Measurements from ENCODE around the gene UBALD1.
A peak's percentile ranks its signal among the peaks of the same experiment; 100 is the strongest.
"Not testable (repeated sequence)": the region's sequence is repeated elsewhere in the genome, so short reads cannot be mapped to it uniquely, and the experiment has no call there.

Gene UBALD1

GRCh38 chr16:4614571-4615383 is at the start of gene UBALD1:
TSS of gene UBALD1 (minus strand) at chr16:4614888. CDS start at chr16:4614797, 91 bp downstream.
- DNase-seq, result peak; percentile 87

GRCh38 chr16:4663777-4664465 is 49.2 kb upstream of the UBALD1 start:
- DNase-seq, result no peak

- DNase-seq, result no peak
These were observed 48.7 kb upstream of the UBALD1 start for GRCh38 chr16:4663465-4663776.

GRCh38 chr16:4661661-4662060 is 47.0 kb upstream of the UBALD1 start:
- no peak for DNase-seq

- no peak for DNase-seq
These were observed 45.8 kb upstream of the UBALD1 start for GRCh38 chr16:4660454-4661007.

GRCh38 chr16:4659363-4660353 is 45.0 kb upstream of the UBALD1 start:
- DNase-seq, result no peak

- DNase-seq, result no peak
These were observed 42.3 kb upstream of the UBALD1 start for GRCh38 chr16:4656695-4657686.

GRCh38 chr16:4656221-4656620 is 41.5 kb upstream of the UBALD1 start:
- DNase-seq, result no peak

- DNase-seq, result no peak
These were observed 41.1 kb upstream of the UBALD1 start for GRCh38 chr16:4655801-4656200.

- no peak for DNase-seq
These were observed 40.4 kb upstream of the UBALD1 start for GRCh38 chr16:4654964-4655590.

- DNase-seq, result no peak
These were observed 39.6 kb upstream of the UBALD1 start for GRCh38 chr16:4654011-4654963.

- DNase-seq, result no peak
These were observed 37.9 kb upstream of the UBALD1 start for GRCh38 chr16:4652561-4652960.

- DNase-seq, result no peak
These were observed 37.1 kb upstream of the UBALD1 start for GRCh38 chr16:4651827-4652226.

GRCh38 chr16:4650443-4651074 is 35.9 kb upstream of the UBALD1 start:
- DNase-seq, result not testable (repeated sequence)

GRCh38 chr16:4649744-4650442 is 35.2 kb upstream of the UBALD1 start:
- DNase-seq, result no peak

- DNase-seq, result no peak
These were observed 34.2 kb upstream of the UBALD1 start for GRCh38 chr16:4648917-4649316.

- no peak for DNase-seq
These were observed 32.9 kb upstream of the UBALD1 start for GRCh38 chr16:4647644-4647980.

GRCh38 chr16:4646773-4647643 is 32.3 kb upstream of the UBALD1 start:
- DNase-seq, result no peak

Measured in NCI-H510A (cell line).